GM19239 (cell line): Measurements from ENCODE around the gene GRIP1.

Source experiments
- DNase-seq: peaks from one replicate; pipeline ENCODE4 v3.0.0; 2011; ENCODE audit warnings: low spot score; ENCODE audit not compliant: insufficient read length
- FAIRE-seq: peaks from 2 replicates; lab custom pipeline; 2011; peaks lifted over from hg19 to GRCh38; lab: Jason Lieb, UNC

Gene GRIP1

DNA sequence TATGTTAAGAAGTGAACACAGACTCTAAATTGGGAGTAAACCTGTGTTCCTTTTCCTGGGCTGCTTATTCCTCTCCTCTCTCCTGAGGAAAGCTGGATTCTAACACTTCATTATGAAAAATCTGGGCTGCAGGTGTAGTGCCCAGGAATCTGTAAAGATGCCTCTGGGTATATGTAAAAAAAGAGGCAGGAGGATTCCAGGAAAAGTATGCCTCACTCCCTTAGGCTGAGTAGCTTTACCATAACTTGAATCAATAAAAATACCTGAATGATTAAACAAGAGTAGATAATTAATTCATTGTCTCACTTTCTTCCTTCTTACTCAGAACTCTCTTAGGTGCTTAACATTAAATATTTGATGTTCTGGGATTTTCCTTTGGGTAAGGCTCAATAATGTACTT, 185.1 kb downstream of the GRIP1 start:
- FAIRE-seq (no peak), DNase-seq (no peak)

DNA sequence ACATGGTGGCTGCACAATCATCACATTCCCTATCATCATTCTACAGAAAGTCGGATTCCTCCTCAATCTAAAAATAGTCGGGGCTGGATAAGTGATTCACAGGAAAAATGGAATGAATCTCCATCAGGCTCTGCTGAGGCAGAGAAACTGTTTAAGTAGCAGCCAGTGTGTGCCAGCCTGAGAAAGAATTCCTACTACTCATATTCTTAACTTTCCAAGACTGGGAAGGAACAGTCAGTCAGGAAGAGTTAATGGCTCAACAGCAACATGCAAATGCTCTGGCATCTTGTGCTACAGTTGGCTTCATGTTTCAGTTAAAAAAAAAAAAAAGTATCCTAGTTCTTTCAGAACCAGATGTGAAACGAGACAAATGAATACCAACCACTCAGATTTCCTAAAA, 187.0 kb downstream of the GRIP1 start:
- FAIRE-seq (no peak), DNase-seq (no peak)

DNA sequence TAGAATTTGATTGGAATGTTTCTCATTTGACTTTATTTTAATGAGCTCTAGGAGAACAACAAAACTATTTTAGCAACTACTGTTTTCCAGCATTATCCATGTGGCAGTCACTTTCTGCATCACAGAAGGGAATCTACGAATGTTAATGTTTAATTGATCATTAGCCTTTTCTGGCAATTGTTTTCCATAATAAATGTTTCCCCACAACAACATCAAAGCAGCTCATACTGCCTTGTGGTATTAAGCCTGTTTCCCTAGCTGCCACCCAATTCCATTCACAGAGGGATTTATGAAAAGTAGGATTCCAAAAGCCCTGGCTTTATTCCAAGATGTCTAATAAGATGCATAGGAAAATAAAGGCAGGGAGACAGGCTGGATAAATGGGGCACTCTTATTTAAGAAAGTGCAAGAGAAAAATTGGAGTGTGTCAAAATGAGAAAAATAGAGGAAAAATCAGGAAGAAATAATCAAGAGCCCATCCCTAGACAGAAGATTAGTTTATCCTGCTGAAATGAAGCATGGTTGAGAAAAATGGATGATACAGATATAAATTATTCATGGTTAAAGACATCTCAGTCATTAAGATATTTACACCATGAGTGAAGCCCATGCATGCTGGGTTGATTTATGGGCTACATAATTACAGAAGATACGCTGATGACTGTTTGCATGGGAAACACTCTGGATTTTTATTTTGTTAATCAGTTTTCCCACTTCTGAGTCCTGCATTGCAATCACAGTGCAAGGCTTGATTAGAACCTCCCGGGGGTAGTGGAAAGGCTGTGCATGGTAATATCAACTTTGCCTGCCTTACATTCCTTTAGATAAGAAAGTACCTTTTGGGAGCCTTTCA, 196.3 kb downstream of the GRIP1 start:
- DNase-seq (no peak), FAIRE-seq (no peak)

DNA sequence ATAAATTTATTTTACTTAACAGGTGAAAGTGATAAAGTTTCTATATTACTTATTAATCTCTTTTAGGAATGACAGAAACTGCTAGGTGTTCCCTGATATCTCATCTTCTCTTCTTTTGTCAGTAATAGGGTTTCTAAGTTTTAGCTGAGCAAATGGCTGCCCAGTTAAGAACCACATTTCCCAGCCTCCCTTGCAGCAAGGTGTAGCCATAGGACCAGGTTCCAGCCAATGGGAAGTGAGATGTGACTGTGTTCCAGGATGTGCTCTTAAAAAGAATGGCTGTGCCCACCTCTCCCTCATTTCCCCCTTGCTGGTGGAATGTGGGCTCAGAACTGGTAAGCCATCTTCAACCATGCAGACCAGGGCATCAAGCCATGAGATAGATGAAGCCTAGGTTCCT, 210.9 kb downstream of the GRIP1 start:
- FAIRE-seq (no peak), DNase-seq (no peak)

DNA sequence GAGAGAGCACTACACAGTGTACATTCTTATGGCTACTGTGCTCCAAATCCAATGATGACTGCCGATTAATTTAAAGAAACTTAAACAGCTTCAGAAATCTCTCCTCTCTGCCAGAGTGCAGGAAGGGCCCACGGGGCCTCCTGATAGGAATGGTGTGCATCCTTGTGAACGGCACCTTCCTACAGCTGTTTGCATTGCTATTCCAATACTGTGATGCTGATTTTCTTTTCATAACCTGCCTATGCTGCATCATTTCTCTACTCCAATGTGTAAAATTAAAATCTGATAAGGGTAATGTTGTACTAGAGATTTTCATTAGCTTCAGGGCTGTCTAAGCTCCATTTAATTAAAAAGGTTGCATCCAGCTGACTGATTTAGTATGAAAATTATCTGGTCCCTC, 217.5 kb downstream of the GRIP1 start:
- DNase-seq (no peak), FAIRE-seq (no peak)

DNA sequence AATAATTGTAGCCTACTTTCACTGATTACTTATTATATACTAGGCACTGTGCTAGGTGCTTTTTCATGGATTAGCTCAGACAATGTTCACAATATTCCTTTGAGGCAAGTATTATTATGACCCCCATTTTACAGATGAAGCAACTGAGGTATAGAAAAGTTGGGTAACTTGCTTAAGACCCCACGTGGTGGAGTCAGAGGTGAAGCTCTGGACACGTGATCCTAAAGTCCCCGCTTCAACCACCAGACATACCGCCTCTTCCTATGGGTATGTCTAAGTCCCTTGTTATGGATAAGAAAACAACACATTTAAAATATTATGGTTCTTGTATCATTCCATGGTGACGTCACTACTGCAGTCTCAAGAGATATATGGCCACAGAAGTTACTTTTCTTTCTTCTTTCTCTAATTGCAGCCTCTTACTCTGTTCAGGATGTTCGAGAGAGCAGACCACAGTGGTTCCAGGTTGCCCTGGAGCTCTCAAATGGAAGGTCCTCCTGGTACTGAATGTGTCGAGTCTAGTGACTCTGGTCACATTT, 218.9 kb downstream of the GRIP1 start:
- DNase-seq (no peak), FAIRE-seq (no peak)

DNA sequence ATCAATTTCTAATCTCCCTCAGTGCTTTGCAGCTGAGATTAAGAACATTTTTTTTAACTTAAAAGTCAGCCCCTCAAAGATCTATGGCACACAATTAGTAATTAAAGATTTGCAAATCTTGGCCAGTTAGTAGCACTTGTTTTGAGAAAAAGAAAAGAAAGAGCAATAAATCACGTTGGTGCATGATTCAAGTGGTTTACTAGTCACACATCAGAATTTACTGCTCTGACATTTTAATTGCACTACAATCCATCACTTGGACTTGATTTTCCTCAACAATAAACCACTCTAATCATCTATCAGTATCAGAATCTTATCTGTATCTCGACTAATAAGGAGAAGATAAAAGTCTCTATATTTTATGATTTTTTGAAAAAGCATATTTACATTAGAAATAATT, 222.3 kb downstream of the GRIP1 start:
- no peak for FAIRE-seq
- DNase-seq, result no peak

DNA sequence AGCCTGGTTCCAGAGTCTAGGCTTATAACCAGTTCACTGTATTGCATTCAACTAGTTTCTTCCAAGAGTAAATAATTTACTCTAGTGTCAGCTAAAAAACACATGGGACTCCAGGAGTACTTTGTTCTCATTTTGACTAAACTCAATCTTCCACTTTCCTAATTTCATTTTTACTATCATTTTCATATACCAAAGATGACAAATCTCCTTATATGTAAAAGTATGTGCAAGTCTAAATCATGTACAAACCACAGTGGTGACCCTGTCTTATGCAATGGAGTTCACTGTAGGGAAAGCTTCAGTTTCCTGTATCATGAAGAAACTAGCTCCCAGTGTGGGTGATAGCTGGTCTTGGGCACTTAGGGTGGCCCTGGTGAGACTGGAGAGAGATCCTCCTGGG, 225.0 kb downstream of the GRIP1 start:
- FAIRE-seq, result peak; percentile 76
- no peak for DNase-seq

DNA sequence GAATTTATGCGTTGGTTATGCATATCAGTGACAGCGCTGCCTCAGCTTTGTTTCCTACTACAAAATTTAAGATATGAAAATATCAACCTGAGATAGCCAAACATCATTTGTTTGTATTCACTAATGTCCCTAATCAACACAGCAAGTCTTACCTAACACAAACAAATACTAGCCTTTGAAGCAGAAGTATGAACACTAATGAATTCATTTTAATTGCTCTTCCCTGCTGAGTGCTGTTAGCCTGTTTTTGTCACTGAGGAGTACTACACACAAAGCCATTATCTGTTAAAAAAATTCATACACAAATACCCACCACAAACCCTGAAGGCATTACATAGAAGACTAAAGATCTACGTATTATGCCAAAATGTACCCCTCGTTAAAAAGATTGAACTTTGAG, 225.8 kb downstream of the GRIP1 start:
- DNase-seq (no peak), FAIRE-seq (no peak)

DNA sequence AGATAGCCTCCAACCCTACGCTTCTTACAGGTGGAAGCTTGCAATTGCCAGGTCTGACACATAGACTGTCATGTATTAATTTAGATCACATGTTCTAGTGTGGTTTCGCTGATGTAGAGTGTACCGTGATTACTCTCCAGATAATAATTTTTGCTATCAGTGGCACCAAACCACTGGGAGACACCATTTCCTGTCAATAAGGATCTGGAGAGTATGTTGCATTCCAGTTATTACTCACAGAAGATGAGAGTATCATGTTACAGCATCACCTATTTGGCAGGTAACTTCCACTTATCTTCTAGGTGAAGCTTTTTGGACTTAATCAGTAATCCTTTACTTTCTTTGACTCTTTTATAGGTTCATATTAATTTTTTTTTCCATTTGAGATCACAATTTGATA, 229.3 kb downstream of the GRIP1 start:
- FAIRE-seq (no peak), DNase-seq (no peak)

DNA sequence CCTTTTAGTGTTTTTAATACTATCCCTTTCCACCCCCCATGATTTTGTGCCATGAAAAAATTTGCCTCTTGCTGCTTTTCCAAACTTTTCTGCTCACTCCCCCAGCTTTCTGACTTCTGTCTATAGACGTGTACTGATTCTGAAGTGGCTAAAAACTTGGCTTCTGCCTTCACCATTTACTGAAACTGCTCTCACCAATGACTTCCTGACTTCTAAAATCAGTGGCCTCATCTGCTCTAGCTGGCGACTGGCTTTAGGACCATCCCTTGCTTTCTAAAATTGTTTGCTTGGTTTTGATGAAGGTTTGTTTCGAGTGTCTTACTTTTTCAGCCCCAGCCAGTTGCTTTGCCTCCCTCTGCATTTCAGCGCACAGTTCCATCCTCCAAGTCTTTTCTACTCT, 231.2 kb downstream of the GRIP1 start:
- DNase-seq, result no peak
- no peak for FAIRE-seq

DNA sequence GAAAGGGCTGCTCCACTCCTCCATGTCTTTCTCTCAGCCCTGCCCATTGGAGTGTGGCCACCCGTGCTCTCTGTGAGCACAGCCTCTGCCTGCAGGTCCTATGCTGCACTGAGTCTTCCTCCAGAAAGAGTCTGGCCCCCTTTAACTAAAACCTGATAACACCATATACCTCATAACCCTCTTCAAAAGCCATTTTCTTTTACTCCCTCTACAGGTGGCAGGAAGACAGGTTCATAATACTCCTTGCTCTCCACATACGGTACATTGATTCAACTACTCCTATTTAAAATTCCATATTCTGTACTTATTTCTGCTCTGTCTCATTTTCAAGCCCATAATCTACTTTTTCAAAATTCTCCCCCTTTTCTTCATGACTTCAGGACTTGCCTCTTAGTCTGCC, 232.6 kb downstream of the GRIP1 start:
- DNase-seq (no peak), FAIRE-seq (no peak)

DNA sequence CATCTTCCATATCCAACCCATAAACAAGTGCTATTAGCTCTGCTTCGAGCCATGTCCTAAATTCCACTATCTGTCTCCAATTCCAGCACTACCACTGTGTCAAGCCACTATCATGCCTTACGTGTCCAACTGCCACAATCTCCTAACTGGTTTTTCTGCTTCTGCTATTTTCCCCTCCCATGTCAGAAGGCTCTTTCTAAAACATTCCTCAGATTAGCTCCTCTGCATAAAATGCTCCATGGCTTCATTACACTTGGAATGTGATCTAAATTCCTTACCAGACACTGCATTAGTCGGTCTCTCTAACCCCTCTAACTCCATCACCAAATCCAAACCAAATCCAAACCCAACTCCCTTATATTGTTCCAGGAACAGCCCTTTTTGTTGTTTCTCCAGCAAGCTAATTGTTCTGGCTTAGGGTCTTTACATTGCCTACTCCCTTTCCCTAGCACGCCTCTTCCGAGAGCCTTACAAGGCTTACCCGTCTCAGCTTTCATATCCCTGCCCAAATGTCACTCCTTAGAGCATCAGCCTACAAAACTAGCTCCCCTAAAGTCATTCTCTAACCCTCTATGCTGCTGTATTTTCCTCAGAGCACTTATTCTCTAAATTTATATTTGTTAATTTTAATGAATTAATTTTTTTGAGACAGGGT, 236.8 kb downstream of the GRIP1 start:
- no peak for DNase-seq
- no peak for FAIRE-seq

DNA sequence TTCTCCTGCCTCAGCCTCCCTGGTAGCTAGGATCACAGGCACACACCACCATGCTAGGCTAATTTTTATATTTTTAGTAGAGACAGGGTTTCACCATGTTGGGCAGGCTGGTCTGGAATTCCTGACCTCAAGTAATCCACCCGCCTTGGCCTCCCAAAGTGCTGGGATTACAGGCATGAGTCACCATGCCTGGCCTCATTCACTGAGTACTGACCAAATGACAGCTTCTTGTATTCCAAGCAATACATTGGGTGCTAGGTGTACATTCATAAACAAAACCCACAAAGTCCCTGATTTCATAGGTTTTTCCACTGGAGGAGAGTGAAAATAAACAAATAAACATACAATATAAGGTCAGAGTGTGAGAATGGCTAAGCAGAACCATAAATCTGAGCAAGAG, 240.3 kb downstream of the GRIP1 start:
- no peak for FAIRE-seq
- DNase-seq, result no peak

DNA sequence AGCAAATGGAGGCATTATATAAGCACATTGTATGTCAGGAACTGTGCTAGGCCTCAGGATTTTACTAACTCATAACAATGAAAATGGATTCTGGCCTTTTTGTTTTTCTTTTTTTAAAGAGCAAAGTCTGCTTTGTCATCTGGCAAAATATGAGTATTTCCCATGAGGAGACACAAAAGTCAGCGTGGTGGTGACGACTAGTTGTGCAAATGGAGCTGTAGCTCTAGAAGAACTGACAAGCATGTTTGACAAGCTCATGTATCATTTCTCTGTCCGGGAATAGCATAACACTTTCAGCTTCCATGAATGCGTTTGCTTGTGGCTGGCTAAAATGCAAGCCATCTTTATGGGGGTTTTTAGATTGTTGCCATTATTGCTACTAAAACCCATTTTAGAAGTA, 248.8 kb downstream of the GRIP1 start:
- DNase-seq (no peak), FAIRE-seq (no peak)

DNA sequence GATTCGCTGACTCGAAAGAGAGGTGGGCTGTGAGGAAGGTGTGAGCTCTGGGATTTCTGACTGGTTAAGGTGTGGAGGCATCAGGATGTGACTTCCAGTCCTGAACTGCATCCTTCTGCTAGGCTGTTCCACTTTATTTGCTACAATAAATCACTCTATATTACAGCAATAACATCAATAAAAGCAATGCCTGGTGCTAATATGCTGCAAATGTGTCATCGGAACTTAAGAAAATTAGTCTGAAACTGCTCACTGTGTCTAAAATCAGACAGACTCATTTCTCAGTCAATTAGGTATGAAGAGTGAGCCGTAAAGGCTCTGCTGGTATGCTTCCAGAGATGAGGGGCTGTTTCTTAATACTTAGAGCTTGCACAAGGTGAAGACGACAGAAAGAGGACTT, 250.0 kb downstream of the GRIP1 start:
- FAIRE-seq, result no peak

DNA sequence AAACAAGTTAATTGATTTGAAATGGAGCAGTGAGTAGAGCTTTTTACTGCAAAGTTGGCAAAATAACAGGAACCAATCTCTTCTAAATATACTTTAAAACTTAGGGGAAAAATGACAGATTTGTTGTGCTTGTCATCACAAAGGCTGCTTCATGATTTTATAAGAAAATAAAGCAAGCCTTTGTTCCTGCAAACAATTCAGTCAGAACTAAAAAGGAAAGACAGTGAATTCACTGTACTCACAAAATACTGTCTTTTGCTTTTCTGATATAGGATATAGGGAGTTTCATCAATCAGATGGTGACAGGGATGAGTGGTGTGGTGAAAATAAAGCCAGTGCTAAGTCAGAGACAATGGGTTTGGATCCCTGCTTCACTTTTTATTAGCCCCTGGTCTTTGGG, 250.6 kb downstream of the GRIP1 start:
- DNase-seq (no peak), FAIRE-seq (no peak)

More for the DNA sequence above, 250.0 kb downstream of the GRIP1 start:
- no peak for DNase-seq

DNA sequence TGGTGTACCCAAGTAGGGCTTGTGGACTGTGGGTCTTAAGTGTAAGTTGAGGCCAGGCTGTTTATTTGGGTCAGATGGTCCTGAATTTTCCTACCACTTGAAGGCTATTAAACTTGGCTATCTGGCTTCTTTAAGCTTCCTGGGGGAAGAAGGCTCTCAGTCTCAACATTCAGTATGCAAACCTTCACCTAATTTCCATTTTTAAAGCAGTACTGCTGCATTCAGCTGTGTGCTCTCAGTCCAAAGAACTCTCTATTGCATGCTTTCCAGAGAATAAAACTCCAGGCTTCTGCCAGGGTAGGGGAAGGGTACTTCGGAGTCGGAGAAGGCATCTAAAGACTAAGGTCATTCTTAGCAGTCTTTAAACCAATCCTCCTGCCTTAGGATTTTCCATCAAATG, 252.2 kb downstream of the GRIP1 start:
- DNase-seq, result no peak
- no peak for FAIRE-seq

DNA sequence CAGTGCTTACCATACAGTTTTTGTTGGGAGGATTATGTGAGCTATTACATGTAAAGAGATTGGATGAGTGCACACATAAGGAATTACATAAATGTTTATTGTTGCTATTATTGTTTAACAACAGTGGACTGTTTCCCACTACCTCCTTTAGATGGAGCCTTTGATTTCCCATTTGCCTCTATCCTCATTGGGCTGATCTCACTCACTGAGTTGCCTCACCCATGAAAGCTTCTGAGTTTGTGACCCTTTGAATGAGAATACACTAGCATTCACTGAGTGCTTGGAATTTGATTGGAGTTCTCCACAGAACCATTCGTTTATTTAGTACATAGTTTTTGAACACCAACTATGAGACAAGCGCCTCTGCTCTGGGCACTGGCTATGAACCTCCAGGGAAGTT, 255.6 kb downstream of the GRIP1 start:
- FAIRE-seq (no peak), DNase-seq (no peak)

DNA sequence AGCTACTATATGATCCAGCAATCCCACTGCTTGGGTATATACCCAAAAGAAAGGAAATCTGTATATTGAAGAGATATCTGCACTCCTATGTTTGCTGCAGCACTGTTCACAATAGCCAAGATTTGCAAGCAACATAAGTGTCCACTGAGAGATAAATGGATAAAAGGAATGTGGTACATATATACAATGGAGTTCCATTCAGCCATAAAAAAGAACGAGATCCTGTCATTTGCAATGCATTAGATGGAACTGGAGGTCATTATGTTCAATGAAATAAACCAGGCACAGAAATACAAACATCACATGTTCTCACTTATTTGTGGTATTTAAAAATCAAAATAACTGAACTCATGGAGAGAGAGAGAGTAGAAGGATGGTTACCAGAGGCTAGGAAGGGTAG, 260.0 kb downstream of the GRIP1 start:
- DNase-seq (no peak), FAIRE-seq (no peak)

DNA sequence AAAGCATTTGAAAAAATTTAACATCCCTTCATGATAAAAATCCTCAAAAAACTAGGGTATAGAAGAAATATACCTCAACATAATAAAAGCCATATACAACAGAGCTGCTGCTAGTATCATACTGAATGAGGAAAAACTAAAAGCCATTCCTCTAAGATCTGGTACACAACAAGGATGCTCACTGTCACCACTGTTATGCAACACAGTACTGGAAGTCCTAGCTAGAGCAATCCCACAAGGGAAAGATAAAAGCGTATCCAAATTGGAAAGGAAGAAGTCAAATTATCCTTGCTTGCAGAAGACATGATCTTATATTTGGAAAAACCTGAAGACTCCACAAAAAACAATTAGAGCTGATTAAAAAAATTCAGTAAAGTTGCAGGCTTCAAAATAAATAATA, 261.7 kb downstream of the GRIP1 start:
- DNase-seq (no peak), FAIRE-seq (no peak)
